GM21390 (cell line): ENCODE measurements around the gene FBXL13.
"Not testable (repeated sequence)": the region's sequence is repeated elsewhere in the genome, so short reads cannot be mapped to it uniquely, and the experiment has no call there.

Experiments used
- ATAC-seq: cut with Tn5 transposase; IDR thresholded peaks from one replicate; pipeline ENCODE4 v1.9.1; 2021; ENCODE audit not compliant: unreplicated experiment

Gene FBXL13

DNA sequence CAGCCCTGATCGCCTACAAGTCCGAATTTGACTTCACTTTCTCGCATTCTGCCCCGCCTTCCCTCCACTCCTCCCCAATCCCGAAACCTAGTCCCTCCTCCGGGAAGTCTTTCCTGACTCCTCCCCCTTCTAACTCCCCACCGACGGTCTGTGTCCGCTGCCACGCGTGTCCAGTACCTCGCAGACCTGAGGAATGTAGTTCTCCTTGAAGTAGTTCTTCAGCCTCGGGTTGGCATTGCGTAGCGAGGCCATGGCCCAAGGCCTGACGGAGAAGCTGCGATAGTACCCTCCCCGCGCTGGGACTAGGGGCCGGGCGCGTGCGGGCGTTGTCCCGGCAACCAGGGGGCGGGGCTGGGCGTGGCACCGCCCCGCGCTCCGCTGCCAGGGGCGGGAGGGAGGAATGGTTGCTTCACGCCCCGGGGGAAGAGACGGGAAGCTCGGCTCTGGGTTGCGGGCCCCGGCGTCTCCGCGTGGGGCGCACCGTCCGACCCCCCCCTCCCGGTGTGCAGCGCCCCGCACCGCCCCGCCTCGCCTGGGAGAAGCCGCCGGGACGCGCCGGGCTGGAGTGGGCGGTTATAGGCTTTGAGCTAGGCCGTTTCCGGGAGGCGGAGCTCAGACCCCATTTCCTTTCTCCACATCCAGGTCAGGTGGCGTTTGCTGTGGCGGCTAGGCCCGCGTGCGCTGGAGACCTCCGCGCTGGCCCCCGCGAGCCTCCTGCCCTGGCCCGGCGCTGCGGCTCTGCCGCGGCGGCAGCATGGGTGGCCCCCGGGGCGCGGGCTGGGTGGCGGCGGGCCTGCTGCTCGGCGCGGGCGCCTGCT, at the start of gene FBXL13, which contains the start of gene ARMC10:
FBXL13 (minus strand) TSS at position 278 of the 818 bp plus-strand sequence.
ARMC10 (plus strand) TSS at position 622 of the 818 bp plus-strand sequence; CDS start at position 755, 133 bp downstream.
- peak; percentile 92 for ATAC-seq

DNA sequence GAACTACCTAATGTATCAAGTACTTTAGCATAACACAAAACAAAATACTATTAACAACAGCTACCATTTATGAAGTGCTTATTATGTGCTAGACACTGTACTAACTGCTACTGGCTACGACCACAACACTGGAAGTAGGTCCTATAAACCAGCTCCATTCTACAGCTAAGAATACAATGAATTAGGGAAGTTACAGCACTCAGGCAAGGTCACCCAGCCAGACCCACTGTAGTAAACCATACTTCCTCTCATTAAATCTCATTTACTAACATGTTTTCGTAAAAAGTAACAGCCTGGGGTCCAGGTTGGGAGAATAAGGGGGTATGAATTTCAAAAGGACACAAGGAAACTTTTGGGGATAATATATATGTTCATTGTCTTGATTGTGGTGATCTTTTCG, 48.9 kb upstream of the FBXL13 start:
- no peak for ATAC-seq

DNA sequence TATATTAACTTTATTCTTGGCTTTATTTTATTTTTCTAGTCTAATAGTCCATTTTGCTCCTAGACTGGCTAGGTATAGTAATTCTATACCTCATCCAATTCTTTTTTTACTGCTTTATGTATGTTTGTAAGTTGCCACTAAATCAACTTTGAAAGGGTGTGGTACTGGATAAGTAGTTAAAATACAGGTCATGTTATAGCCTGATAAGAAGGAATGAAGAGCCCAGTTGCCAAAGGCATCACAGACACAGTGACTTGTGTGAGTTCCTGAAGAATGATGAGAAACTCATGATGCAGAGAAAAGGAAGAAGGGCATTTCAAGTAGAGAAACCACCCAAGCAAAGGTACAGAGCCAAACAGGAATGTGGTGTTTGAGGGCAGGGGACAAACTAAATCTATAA, 47.0 kb upstream of the FBXL13 start:
- no peak for ATAC-seq

DNA sequence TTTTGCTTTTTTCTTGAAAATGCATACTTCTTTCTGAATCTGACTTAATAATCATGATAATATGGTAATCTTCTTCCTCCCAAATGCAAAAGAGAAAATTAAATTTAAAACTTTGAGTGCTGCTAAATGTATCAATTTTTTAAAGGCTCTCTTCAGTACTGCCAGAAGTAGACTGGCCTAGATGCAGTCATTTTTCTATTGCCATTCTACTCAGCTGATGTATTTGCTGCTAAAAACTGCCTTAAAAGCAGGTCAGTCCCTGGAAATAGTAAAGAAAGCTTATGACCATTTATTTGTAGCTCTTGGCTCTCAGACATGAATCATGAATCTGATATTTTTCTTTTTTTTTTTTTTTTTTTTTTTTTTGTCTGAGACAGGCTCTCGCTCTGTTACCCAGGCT, 45.8 kb upstream of the FBXL13 start:
- no peak for ATAC-seq

DNA sequence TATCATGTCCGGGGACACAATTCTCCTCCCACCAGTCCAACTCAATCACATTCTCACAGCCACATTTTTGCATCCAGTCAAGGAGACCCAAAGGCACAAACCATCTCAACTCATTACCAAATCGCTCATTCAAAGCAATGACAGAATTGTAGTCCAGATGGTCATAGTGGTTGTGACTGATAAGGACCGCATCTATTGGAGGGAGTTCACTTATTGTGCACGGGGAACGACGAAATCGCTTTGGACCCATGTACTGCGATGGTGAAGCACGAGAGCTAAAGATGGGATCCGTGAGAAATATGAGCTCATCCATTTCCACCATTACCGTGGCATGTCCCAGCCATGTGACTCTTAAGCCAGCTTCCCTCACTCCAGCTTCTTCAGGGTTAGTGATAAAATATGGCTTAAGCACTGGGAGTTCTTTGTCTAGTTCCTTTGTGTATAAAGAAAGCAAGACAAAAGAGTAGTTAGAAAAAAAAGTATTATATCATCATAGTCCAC, 45.2 kb upstream of the FBXL13 start:
- ATAC-seq = no peak

DNA sequence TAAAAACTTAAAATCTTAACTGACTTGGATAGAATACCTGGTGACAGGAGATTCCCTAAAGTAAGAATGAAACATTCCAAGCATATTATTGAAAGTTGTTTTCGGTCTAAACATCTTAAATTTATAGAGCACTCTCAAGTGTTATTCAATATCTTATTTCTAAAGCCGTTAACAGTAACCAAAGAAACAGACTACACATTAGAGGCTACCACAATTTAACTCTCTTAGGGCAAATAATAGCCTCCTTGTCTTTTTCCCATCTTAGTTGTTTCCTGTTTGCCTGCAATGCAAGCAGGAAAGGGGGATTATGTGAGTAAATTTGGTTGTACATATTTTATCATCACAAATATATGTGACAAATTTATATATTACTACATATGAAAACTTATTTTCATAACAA, 42.9 kb upstream of the FBXL13 start:
- no peak for ATAC-seq

DNA sequence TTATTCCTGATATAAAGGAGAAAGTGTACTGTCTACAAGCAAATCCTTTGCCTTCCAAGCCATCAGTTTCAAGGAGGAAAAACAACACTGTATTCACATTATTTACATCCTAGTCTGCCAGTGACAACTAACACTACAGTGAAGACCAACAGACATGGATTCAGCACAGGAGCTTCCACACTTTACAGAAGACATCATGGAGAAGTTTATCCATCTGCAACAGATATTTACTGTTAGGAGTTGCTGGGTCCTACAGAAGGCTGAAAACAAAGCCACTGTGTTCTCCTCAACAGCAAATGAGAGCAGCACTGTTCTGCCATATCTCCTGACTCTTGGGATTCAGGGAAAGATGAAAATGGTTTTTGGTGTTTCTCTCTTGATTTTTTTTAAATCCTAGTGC, 42.4 kb upstream of the FBXL13 start:
- ATAC-seq = no peak

DNA sequence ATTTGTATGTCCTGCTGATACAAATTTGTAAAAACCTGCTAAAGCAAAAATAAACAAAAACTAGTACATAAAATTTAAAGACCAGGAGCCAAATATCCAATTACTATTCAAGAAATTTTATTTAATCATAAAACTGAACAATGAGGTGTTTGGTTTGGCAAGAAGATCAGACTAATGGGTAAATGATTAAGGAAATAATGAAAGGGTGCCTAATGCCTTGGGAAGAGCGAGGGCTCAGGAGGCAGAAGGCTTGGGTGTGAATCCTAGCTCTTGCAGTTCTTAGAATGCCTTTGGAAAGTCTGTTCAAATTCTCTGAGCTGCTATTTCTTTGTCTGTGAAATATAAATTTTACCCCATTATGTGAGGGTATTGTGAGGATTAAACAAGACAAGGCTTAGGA, 41.9 kb upstream of the FBXL13 start:
- ATAC-seq = no peak

DNA sequence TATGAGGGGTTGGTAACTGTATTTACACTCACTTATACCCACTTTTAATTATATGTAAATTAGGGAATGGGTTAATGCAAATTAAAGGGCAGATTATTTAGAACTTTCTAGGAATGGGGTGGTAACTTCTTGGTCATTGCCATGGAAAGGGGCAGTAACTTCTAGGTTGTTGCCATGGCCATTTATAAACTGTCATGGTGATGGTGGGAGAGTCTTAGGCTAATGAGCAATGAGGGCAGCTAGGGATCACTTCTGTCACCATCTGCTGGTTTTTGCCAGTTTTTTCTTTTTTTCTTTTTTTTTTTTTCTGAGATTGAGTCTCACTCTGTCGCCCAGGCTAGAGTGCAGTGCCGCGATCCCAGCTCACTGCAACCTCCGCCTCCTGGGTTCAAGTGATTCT, 41.2 kb upstream of the FBXL13 start:
- ATAC-seq = no peak

DNA sequence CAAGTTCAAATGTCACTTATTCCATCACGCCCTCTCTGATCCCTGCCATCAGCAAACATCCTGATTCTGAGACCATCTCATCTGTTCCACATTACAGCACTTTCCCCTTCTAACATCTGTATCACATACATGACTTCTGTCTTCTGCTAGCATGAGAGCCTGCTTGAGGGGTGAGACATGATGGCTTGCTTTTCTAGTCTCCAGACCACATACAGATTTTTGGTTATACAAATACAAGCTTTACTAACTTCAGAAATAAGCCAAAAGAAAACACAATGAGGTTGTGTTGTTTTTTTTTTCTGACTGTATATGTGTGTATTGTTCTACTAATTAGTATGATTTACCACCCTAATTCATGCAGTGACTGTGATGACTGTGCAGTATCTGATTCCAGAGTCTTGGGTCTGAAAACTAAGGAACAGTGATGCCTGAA, 40.0 kb upstream of the FBXL13 start:
- ATAC-seq = no peak

DNA sequence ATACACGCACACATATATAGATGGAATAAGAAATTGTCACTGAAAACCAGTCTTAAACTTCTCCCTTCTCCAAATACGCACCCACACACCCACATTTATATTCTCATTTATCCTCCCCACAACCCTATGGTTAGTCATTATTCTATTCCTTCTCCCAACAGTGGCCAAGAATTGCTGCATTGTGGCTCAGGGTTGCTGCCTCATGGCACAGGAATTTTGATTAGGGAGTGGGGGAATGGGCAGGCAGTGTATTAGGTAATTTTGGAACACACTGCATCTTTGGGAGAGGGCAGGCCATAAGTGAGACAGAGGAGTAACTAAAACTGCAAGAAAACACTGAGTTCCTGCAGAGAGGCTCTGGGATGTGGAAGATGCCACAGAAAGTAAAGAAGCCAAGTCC, 38.6 kb upstream of the FBXL13 start:
- ATAC-seq = no peak

DNA sequence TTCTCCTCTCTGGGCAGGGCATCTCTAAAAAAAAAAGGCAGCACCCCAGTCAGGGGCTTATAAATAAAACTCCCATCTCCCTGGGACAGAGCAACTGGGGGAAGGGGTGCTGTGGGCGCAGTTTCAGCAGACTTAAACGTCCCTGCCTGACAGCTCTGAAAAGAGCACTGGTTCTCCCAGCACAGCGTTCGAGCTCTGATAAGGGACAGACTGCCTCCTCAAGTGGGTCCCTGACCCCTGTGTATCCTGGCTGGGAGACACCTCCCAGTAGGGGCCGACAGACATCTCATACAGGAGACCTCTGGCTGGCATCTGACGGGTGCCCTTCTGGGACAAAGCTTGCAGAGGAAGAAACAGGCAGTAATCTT, 32.1 kb upstream of the FBXL13 start:
- not testable (repeated sequence) for ATAC-seq

DNA sequence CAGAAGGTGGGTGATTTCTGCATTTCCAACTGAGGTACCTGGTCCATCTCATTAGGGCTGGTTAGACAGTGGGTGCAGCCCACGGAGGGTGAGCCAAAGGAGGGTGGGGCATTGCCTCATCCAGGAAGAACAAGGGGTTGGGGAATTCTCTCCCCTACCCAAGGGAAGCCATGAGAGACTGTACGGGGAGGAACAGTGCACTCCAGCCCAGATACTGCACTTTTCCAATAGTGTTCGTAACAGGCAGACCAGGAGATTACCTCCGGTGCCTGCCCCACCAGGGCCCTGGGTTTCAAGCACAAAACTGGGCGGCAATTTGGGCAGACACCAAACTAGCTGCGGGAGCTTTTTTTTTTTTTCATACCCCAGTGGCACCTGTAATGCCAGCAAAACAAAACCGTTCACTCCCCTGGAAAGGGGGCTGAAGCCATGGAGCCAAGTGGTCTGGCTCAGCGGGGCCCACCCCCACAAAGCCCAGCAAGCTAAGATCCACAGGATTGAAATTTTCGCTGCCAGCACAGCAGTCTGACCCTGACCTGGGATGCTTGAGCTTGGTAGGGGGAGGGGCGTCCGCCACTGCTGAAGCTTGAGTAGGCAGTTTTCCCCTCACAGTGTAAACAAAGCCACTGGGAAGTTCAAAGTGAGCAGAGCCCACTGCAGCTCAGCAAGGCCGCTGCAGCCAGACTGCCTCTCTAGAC, 31.6 kb upstream of the FBXL13 start:
- ATAC-seq = no peak

DNA sequence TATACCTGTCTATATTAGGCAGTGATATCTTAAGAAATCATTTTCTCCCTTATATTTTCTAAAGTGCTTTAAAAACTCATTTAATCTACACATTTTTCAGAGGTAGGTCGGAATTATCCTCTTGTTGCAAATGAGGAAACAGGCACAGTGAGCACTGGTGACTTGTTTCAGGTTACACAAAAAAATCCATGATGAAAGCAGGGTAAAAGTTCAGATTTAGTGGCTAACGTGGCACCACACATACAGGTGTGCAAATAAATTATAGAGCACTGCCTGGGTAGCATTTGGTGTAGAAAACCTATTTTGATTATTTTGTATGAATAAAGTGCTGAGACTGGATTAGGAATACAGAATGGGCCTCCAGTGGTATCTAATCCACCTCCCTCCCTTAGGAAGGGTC, 26.9 kb upstream of the FBXL13 start:
- ATAC-seq = no peak

DNA sequence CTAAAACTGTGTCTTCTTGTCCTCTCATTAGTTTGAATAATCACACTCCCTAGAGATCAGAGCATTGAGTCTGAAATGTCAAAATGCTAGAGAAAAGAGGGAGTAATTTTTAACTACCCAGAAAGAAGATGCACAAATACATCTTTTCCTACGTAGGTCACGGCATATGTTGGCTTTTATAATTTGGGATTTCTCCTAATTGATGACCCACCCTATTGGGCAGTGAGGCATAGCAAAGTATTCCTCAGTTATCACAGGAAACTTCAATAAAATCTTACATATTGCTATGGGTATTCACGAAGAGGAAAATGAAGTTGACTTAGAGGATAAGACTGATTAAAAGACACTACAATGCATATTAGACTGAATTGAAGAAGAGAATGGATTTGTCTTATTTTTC, 25.8 kb upstream of the FBXL13 start:
- no peak for ATAC-seq

DNA sequence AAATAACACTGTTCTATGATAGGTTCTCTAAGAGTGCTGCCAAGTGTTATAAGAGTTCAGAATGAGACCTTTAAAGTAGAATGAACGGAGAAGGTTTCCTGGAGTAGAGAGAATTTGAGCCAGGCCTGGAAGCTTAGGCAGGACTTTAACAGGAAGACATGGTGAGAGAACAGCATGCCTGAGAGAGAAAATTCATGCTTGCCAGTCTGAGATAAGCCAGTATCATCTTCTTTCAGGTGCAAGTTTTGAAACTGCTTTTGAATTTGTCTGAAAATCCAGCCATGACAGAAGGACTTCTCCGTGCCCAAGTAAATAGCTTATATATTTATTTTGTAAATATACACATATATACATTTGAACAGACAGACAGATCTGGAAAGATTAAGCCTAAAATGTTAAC, 22.4 kb upstream of the FBXL13 start:
- ATAC-seq = no peak

DNA sequence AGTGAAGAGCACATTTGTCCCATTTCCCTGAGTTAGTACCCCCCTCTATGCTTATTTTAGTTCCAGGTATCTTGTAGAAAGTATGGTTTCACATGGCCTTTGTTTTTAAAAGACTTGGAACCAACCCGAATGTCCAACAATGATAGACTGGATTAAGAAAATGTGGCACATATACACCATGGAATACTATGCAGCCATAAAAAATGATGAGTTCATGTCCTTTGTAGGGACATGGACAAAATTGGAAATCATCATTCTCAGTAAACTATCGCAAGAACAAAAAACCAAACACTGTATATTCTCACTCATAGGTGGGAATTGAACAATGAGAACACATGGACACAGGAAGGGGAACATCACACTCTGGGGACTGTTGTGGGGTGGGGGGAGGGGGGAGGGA, 21.0 kb upstream of the FBXL13 start:
- ATAC-seq = not testable (repeated sequence)

DNA sequence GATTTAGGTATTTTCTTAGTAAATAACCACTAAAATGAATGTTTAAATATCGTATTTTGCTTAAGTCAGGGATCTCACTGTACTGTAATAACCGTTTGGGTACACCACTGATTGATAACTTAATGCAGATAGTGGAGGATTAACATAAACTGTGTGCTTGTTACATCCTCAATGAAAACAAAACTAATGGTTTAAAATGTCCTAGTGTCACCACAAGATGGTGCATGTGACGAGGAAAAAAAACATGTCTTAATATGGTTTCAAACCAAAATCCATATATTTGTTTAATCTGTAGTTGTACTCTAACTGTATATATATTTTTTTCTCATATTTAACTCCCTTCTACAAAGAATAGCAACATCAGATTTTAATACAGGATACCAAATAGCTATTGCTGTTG, 19.5 kb upstream of the FBXL13 start:
- no peak for ATAC-seq

DNA sequence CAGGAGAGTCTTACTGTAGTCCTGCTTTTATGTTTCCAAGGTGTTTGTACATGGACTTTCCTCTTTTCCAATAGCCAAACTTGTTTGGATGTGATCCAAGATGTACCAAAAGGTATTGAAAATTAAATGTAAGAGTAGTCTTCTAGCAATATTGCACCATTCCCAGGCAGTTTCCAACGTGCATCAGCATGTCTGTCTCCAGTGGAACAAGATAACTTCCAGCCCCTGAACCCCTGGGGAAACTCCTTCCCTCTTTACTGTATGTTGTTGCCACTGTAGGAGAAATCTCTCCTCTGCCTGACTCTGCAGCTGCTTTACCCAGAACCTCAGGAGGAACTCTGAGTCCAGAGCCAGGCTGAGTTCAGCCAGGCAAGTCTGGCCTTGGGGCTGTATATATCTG, 18.8 kb upstream of the FBXL13 start:
- no peak for ATAC-seq

DNA sequence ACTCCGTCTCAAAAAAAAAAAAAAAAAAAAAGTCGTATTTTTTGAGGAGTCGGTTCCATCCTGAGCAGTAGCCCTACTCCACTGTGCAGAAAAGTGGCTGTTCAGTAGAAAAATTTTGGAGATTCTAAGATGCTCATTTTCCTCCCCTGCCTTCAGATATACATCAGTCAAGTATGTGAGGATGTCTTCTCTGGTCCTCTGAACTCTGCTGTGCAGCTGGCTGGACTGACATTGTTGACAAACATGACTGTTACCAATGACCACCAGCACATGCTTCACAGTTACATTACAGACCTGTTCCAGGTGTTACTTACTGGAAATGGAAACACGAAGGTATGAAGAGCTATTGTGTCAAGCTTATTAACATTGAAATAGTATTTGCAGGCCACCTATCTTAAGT, 17.7 kb upstream of the FBXL13 start:
- not testable (repeated sequence) for ATAC-seq

DNA sequence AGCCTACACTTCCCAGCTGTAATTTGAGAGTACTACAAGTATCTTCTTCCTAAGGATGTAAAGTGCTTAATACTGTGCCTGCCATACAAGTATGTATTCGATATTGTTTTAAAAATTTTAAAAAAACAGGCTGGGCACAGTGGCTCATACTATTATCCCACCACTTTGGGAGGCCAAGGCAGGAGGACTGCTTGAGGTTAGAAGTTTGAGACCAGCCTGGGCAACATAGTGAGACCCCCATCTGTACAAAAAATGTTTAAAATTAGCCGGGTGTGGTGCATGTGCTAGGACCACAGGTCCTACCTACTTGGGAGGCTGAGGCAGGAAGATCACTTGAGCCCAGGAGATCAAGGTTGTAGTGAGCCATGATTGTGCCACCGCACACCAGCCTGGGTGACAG, 8.6 kb upstream of the FBXL13 start:
- ATAC-seq = no peak

DNA sequence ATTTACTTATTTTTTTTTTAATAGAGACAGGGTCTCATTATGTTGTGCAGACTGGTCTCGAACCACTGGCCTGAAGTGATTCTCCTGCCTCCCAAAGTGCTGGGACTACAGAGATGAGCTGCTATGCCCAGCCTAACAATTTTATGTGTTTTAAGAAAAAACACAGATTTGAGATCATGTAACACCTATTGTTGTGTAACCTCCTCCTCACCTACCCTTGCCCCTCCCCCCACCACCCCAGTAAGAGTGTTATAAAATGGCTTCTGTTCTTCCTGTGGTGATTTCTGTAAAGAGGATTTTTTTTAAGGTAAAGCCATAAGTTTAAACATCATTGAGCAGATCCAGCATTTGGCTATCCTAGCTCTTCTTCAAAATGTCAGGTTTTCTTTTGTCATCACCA, 7.9 kb upstream of the FBXL13 start:
- no peak for ATAC-seq
